Lung microvascular endothelial cell (primary cell): ENCODE data around the gene PLXNA2. TPM values are rescaled to one million over a fixed set of nuclear protein-coding genes. Genes with fewer than 3 reads are reported as not detected.

Source experiments
- DNase-seq, 2 donors: peaks; one replicate each; pipeline versions ENCODE4 v3.0.0 to v3.0.0-alpha.2; 2010; ENCODE audit warnings: low read depth in 2 of 2
- total RNA-seq: library from RNA; depleted of rRNA; stranded (reverse); fragments of >200 nt; gene quantifications from 2 replicates; pipeline ENCODE4 v1.2.1, GENCODE V29; 2014

Gene PLXNA2
- total RNA-seq, 1 donor from 2014 or later: 46.4 TPM

- DNase-seq: peak in 1 of 2 donors; percentile 15
Measured at GRCh38 chr1:208077232-208078075, 166.7 kb downstream of the PLXNA2 start.

GRCh38 chr1:208074353-208074752 is 169.8 kb downstream of the PLXNA2 start:
- DNase-seq: no peak

GRCh38 chr1:208071435-208072031 is 172.7 kb downstream of the PLXNA2 start:
- DNase-seq: peak in 1 of 2 donors; percentile 30

- DNase-seq: no peak
Measured at GRCh38 chr1:208069908-208070307, 174.3 kb downstream of the PLXNA2 start.

GRCh38 chr1:208069317-208069716 is 174.9 kb downstream of the PLXNA2 start:
- DNase-seq: no peak

GRCh38 chr1:208068908-208069307 is 175.3 kb downstream of the PLXNA2 start:
- no peak for DNase-seq

- DNase-seq: no peak
Measured at GRCh38 chr1:208068407-208068806, 175.8 kb downstream of the PLXNA2 start.

- DNase-seq: no peak
Measured at GRCh38 chr1:208066583-208066982, 177.6 kb downstream of the PLXNA2 start.

- DNase-seq: peak in 1 of 2 donors; percentile 41
Measured at GRCh38 chr1:208065862-208066261, 178.3 kb downstream of the PLXNA2 start.

- no peak for DNase-seq
Measured at GRCh38 chr1:208061632-208062031, 182.6 kb downstream of the PLXNA2 start.

GRCh38 chr1:208061118-208061517 is 183.1 kb downstream of the PLXNA2 start:
- no peak for DNase-seq

- no peak for DNase-seq
Measured at GRCh38 chr1:208060215-208060869, 183.8 kb downstream of the PLXNA2 start.

GRCh38 chr1:208059409-208060001 is 184.7 kb downstream of the PLXNA2 start:
- peak in 1 of 2 donors; percentile 26 for DNase-seq

- DNase-seq: no peak
Measured at GRCh38 chr1:208058756-208059155, 185.4 kb downstream of the PLXNA2 start.

- no peak for DNase-seq
Measured at GRCh38 chr1:208058267-208058666, 185.9 kb downstream of the PLXNA2 start.

GRCh38 chr1:208057056-208057455 is 187.1 kb downstream of the PLXNA2 start:
- no peak for DNase-seq

- no peak for DNase-seq
Measured at GRCh38 chr1:208055535-208055934, 188.6 kb downstream of the PLXNA2 start.

- no peak for DNase-seq
Measured at GRCh38 chr1:208054911-208055379, 189.2 kb downstream of the PLXNA2 start.

GRCh38 chr1:208054485-208054884 is 189.7 kb downstream of the PLXNA2 start:
- DNase-seq: no peak

GRCh38 chr1:208053661-208054060 is 190.5 kb downstream of the PLXNA2 start:
- DNase-seq: no peak

- no peak for DNase-seq
Measured at GRCh38 chr1:208052926-208053407, 191.2 kb downstream of the PLXNA2 start.

- DNase-seq: no peak
Measured at GRCh38 chr1:208052135-208052534, 192.0 kb downstream of the PLXNA2 start.
